ENCODE data around the gene NBPF12.
"Not testable (repeated sequence)": the region's sequence is repeated elsewhere in the genome, so short reads cannot be mapped to it uniquely, and the experiment has no call there.

The NBPF12 gene

GRCh38 chr1:146940293-146940692, 2.2 kb downstream of the NBPF12 start:
- H3K9me3 Mint-ChIP-seq, H3K4me3 Mint-ChIP-seq, H3K36me3 Mint-ChIP-seq, H3K27ac Mint-ChIP-seq, H3K27me3 Mint-ChIP-seq, DNase-seq, CTCF ChIA-PET: not testable (repeated sequence)
- peaks cover 19% of the 10 kb centered on the region for H3K4me1 Mint-ChIP-seq

- H3K36me3 Mint-ChIP-seq, H3K27ac Mint-ChIP-seq, H3K4me3 Mint-ChIP-seq, H3K27me3 Mint-ChIP-seq, H3K9me3 Mint-ChIP-seq, DNase-seq, CTCF ChIA-PET: not testable (repeated sequence)
- peaks cover 14% of the 10 kb centered on the region for H3K4me1 Mint-ChIP-seq
Observed at GRCh38 chr1:146943342-146943886, 5.3 kb downstream of the NBPF12 start.

GRCh38 chr1:146948127-146948526, 10.0 kb downstream of the NBPF12 start:
- H3K27me3 Mint-ChIP-seq, H3K4me1 Mint-ChIP-seq, H3K4me3 Mint-ChIP-seq, CTCF ChIA-PET, H3K27ac Mint-ChIP-seq, H3K9me3 Mint-ChIP-seq, DNase-seq: not testable (repeated sequence)
- H3K36me3 Mint-ChIP-seq, result peaks cover 10% of the 10 kb centered on the region

- H3K27me3 Mint-ChIP-seq, H3K27ac Mint-ChIP-seq, CTCF ChIA-PET, H3K9me3 Mint-ChIP-seq, H3K4me3 Mint-ChIP-seq, H3K4me1 Mint-ChIP-seq, DNase-seq: not testable (repeated sequence)
- peaks cover 16% of the 10 kb centered on the region for H3K36me3 Mint-ChIP-seq
Observed at GRCh38 chr1:146964340-146964739, 26.2 kb downstream of the NBPF12 start.

GRCh38 chr1:146966351-146966750, 28.2 kb downstream of the NBPF12 start:
- H3K27me3 Mint-ChIP-seq, H3K4me3 Mint-ChIP-seq, H3K27ac Mint-ChIP-seq, H3K4me1 Mint-ChIP-seq, H3K9me3 Mint-ChIP-seq, DNase-seq, CTCF ChIA-PET: not testable (repeated sequence)
- H3K36me3 Mint-ChIP-seq, result peaks cover 25% of the 10 kb centered on the region

- CTCF ChIA-PET, H3K27ac Mint-ChIP-seq, DNase-seq, H3K4me1 Mint-ChIP-seq, H3K4me3 Mint-ChIP-seq, H3K9me3 Mint-ChIP-seq, H3K27me3 Mint-ChIP-seq: not testable (repeated sequence)
- peaks cover 30% of the 10 kb centered on the region for H3K36me3 Mint-ChIP-seq
Observed at GRCh38 chr1:146970656-146971055, 32.5 kb downstream of the NBPF12 start.

- H3K27ac Mint-ChIP-seq, CTCF ChIA-PET, DNase-seq, H3K9me3 Mint-ChIP-seq, H3K27me3 Mint-ChIP-seq, H3K4me1 Mint-ChIP-seq, H3K4me3 Mint-ChIP-seq: not testable (repeated sequence)
- H3K36me3 Mint-ChIP-seq, result peaks cover 25% of the 10 kb centered on the region
Observed at GRCh38 chr1:146972681-146973080, 34.6 kb downstream of the NBPF12 start.

GRCh38 chr1:146985855-146986254, 47.7 kb downstream of the NBPF12 start:
- CTCF ChIA-PET, DNase-seq, H3K27ac Mint-ChIP-seq, H3K9me3 Mint-ChIP-seq, H3K27me3 Mint-ChIP-seq, H3K4me1 Mint-ChIP-seq, H3K4me3 Mint-ChIP-seq: not testable (repeated sequence)
- peaks cover 15% of the 10 kb centered on the region for H3K36me3 Mint-ChIP-seq

GRCh38 chr1:146986450-146986849, 48.3 kb downstream of the NBPF12 start:
- H3K27me3 Mint-ChIP-seq, H3K4me3 Mint-ChIP-seq, H3K9me3 Mint-ChIP-seq, CTCF ChIA-PET, H3K27ac Mint-ChIP-seq, DNase-seq, H3K4me1 Mint-ChIP-seq: not testable (repeated sequence)
- peaks cover 13% of the 10 kb centered on the region for H3K36me3 Mint-ChIP-seq

GRCh38 chr1:146987502-146987901, 49.4 kb downstream of the NBPF12 start:
- H3K4me1 Mint-ChIP-seq, H3K4me3 Mint-ChIP-seq, H3K27ac Mint-ChIP-seq, CTCF ChIA-PET, H3K27me3 Mint-ChIP-seq, H3K9me3 Mint-ChIP-seq, DNase-seq: not testable (repeated sequence)
- H3K36me3 Mint-ChIP-seq, result peaks cover 11% of the 10 kb centered on the region

- H3K27ac Mint-ChIP-seq, CTCF ChIA-PET, H3K27me3 Mint-ChIP-seq, H3K4me3 Mint-ChIP-seq, H3K4me1 Mint-ChIP-seq, DNase-seq, H3K9me3 Mint-ChIP-seq: not testable (repeated sequence)
- H3K36me3 Mint-ChIP-seq, result peaks cover 13% of the 10 kb centered on the region
Observed at GRCh38 chr1:146989455-146989854, 51.3 kb downstream of the NBPF12 start.

- DNase-seq, CTCF ChIA-PET: not testable (repeated sequence)
Observed at GRCh38 chr1:147008495-147008894, 70.4 kb downstream of the NBPF12 start.

GRCh38 chr1:147026975-147027374, 88.9 kb downstream of the NBPF12 start:
- H3K36me3 Mint-ChIP-seq, H3K27ac Mint-ChIP-seq, CTCF ChIA-PET, H3K4me3 Mint-ChIP-seq, H3K9me3 Mint-ChIP-seq, DNase-seq, H3K4me1 Mint-ChIP-seq: not testable (repeated sequence)
- peaks cover 28% of the 10 kb centered on the region for H3K27me3 Mint-ChIP-seq

More at GRCh38 chr1:147008495-147008894, 70.4 kb downstream of the NBPF12 start:
- H3K27ac Mint-ChIP-seq, H3K36me3 Mint-ChIP-seq, H3K4me1 Mint-ChIP-seq, H3K4me3 Mint-ChIP-seq, H3K27me3 Mint-ChIP-seq: not testable (repeated sequence)
- peaks cover 15% of the 10 kb centered on the region for H3K9me3 Mint-ChIP-seq

- not testable (repeated sequence) for DNase-seq, H3K27ac Mint-ChIP-seq, H3K4me1 Mint-ChIP-seq, H3K36me3 Mint-ChIP-seq, H3K9me3 Mint-ChIP-seq, H3K4me3 Mint-ChIP-seq
- CTCF ChIA-PET, result interaction anchor here (0.9 kb wide), 1 partner anchor 16 kb away, joined by 4 read pairs; no protein-coding TSS in a partner anchor
- peaks cover 21% of the 10 kb centered on the region for H3K27me3 Mint-ChIP-seq
Observed at GRCh38 chr1:147030066-147030653, 92.0 kb downstream of the NBPF12 start.

GRCh38 chr1:147039916-147040315, 101.8 kb downstream of the NBPF12 start:
- Mint-ChIP-seq H3K36me3 (peaks cover 3% of the 10 kb centered on the region), H3K4me3 (no peak overlapping the region), H3K27me3 (no peaks in the 10 kb centered on the region), H3K27ac (no peak overlapping the region), H3K9me3 (no peaks in the 10 kb centered on the region), H3K4me1 (peaks cover 16% of the 10 kb centered on the region)
- CTCF ChIA-PET, result no interaction called here
- DNase-seq, result no peak

GRCh38 chr1:147042891-147043290, 104.8 kb downstream of the NBPF12 start:
- CTCF ChIA-PET, H3K4me3 Mint-ChIP-seq, H3K36me3 Mint-ChIP-seq, H3K9me3 Mint-ChIP-seq, H3K27ac Mint-ChIP-seq, DNase-seq, H3K27me3 Mint-ChIP-seq: not testable (repeated sequence)
- peaks cover 38% of the 10 kb centered on the region for H3K4me1 Mint-ChIP-seq

Measured in activated naive CD4-positive, alpha-beta T cell treated with anti-CD3 and anti-CD28 coated beads, Interleukin-2, amount 10 ng/mL, durations not matched to agents 7 days and 5 days (primary cell).